ENCODE measurements around the gene FTSJ3. TPM values are rescaled to one million over a fixed set of nuclear protein-coding genes. Genes with fewer than 3 reads are reported as not detected.
A peak's percentile ranks its signal among the peaks of the same experiment; 100 is the strongest.

FTSJ3 gene
- total and polyA plus RNA-seq, 2 of the 13 experiments (the other 11 are each of a cell fraction or from before 2014, with no cell fraction given): 26.0 to 64.2 TPM

GRCh38 chr17:63773272-63774140 is 54.0 kb downstream of the FTSJ3 start, which contains the start of gene CCDC47 (continued):
- TF ChIP-seq ZBTB14 (CRISPR knock-in tag; IDR thresholded peaks at IDR 0.05): 0 out of 2 replicates have a peak, but pooled peaks have one; percentile 46
- peak; percentile 81 for TF ChIP-seq HINFP (CRISPR knock-in tag; IDR thresholded peaks at IDR 0.05; ENCODE audit: low read depth)
- no peak; the same call in 1 of the 2 replicates for TF ChIP-seq SNAPC2 (CRISPR knock-in tag; IDR thresholded peaks at IDR 0.05)
- TF ChIP-seq BRCA1 (CRISPR knock-in tag; IDR thresholded peaks at IDR 0.05): peak; percentile 31; the same call in 1 of the 2 replicates
- peak; percentile 96 for TF ChIP-seq LBX2 (CRISPR knock-in tag; IDR thresholded peaks at IDR 0.05; ENCODE audit: borderline replicate concordance)
- TF ChIP-seq ZNF333 (CRISPR knock-in tag; IDR thresholded peaks at IDR 0.05; ENCODE audit: borderline replicate concordance): peak; percentile 23; the same call in 1 of the 2 replicates
- TF ChIP-seq ZNF362 (CRISPR knock-in tag; IDR thresholded peaks at IDR 0.05; ENCODE audit: borderline replicate concordance): peak; percentile 58; the same call in 1 of the 2 replicates
- TF ChIP-seq ZNF503 (CRISPR knock-in tag; IDR thresholded peaks at IDR 0.05): peak; percentile 81; the same call in 1 of the 2 replicates
- TF ChIP-seq MZF1 (CRISPR knock-in tag; IDR thresholded peaks at IDR 0.05; ENCODE audit: borderline replicate concordance): no peak
- no peak for TF ChIP-seq ZMAT5 (CRISPR knock-in tag; IDR thresholded peaks at IDR 0.05; ENCODE audit: borderline replicate concordance, low read depth)
- TF ChIP-seq BATF2 (CRISPR knock-in tag; IDR thresholded peaks at IDR 0.05): peak; percentile 86
- TF ChIP-seq ZNF484 (CRISPR knock-in tag; IDR thresholded peaks at IDR 0.05; ENCODE audit: borderline replicate concordance, low read depth): no peak
- TF ChIP-seq ARID2 (CRISPR knock-in tag; IDR thresholded peaks at IDR 0.05; ENCODE audit: borderline replicate concordance): 0 out of 2 replicates have a peak, but pooled peaks have one; percentile 61
- peak; percentile 41; the same call in 1 of the 2 replicates for TF ChIP-seq ZBTB7A (CRISPR knock-in tag; IDR thresholded peaks at IDR 0.05)
- TF ChIP-seq ZNF3 (CRISPR knock-in tag; IDR thresholded peaks at IDR 0.05): peak; percentile 51; the same call in 1 of the 2 replicates
- no peak for TF ChIP-seq EED (CRISPR knock-in tag; IDR thresholded peaks at IDR 0.05)
- peak; percentile 62; the same call in 1 of the 2 replicates for TF ChIP-seq SIN3B (IDR thresholded peaks at IDR 0.05; ENCODE audit: low read length)
- no peak; the same call in 1 of the 2 replicates for TF ChIP-seq NFE2L1 (CRISPR knock-in tag; IDR thresholded peaks at IDR 0.05; ENCODE audit: borderline replicate concordance)
- no peak for TF ChIP-seq MBNL3 (CRISPR knock-in tag; conservative IDR thresholded peaks at IDR 0.05)
- TF ChIP-seq CC2D1A (CRISPR knock-in tag; IDR thresholded peaks at IDR 0.05): peak; percentile 83; the same call in 1 of the 2 replicates
- TF ChIP-seq SP2 (CRISPR knock-in tag; IDR thresholded peaks at IDR 0.05): peak; percentile 70

Data from HepG2 (cell line).